Regular cardiac myocyte (primary cell): ENCODE results near the gene ZNF620. TPM values are rescaled to one million over a fixed set of nuclear protein-coding genes. Genes with fewer than 3 reads are reported as not detected.

ENCODE experiments used
- total RNA-seq: library from RNA; depleted of rRNA; stranded (reverse); fragments of >200 nt; gene quantifications from 2 replicates; pipeline ENCODE4 v1.2.3, GENCODE V29; 2014

The ZNF620 gene
- total RNA-seq, result 1.7 and 1.9 TPM in 2 replicates

GRCh38 chr3:40505599-40506462 lies at the start of gene ZNF620:
Gene ZNF620 (plus strand): TSS chr3:40506039. CDS start chr3:40506353, 314 bp downstream.

GRCh38 chr3:40456940-40457823 lies 48.7 kb upstream of the ZNF620 start, which contains the start of gene RPL14:
Gene RPL14 (plus strand): TSS chr3:40457339. CDS start chr3:40457472, 133 bp downstream.

DNA sequence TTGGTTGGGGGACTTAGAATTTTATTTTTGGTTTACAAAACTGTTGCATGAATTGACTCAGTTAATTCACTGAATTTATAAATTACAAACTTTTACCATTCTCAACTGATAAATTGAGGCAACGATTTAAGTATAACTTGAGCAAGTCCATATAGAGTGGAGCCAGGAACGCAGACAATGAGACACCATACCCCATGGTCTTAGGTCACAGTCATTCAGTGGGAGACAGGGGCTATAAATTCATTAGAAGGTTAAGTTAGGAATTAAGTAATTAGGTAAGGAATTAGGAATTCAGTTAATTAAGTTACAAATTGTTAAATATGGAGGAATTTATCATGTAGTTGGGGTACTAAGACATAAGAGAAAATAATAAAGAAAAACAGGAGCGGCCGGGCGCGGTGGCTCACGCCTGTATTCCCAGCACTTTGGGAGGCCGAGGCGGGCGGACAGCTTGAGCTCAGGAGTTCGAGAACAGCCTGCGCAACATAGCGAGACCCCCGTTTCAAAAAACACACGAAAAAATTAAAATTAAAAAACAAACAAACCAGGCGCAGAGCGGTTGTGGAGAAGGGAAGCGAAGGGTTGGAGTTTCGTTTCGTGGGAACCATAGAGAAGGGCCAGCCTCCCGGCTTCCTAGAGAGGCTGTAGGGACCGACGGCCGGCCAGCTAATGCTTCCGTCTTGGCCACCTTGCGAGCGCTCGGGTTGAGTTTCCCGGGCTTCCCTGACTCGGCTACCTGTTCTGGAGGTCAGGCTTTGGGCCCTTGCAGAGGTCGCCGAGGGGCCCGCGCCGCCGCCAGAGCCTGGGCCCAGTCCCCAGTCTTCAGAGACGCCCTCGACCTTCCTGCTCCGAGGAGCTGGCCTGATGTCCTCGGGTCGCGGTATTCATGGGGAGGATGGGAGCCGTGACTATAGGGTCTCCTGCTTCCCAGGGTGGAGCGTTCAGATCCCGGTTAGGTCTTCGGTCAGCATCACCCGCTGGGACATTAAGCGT lies 29.1 kb upstream of the ZNF620 start, which contains the start of gene ZNF619:
ZNF619 (plus strand) TSS at position 645 of the 993 bp plus-strand sequence. CDS start 858 bp downstream, outside the sequence.

DNA sequence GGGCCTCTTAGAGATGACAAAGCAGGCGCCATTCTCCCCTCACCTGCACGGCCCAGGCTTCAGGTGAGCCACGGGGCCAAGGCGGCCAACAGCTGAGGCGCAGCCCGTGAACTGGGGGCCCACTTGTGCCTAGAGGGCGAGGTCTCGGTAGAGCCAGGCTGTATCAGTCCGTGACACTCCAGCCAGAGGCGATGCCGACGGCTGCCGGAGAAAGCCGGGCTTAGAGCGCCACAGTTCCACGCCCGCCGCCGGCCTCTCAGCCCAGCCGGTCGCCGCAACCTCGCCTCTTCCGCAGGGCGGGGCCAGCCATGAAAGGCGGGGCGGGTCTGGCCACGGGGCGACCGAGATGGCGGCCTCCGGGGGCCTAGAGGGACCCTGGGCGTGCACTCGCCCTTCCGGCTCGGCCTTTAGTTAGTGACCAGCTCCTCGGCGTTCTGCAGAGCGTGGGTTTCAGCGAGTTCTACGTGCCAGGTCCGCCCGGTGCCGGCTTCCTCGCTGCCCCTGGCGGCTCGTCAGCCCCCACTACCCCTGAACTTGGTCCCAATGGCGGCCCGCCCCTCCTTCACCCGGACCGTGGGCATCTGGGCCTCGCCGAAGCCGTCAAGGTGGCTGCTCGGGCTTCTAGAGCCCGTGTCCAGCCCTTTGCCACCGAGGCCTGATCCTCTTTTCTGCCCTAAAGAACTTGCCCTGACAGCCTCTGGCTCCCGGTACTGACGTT lies 18.9 kb downstream of the ZNF620 start, which contains the start of gene ZNF621:
ZNF621 (plus strand) TSS at position 393 of the 718 bp plus-strand sequence. CDS start 881 bp downstream, outside the sequence.

Other genes with a start within 250 kb of the ZNF620 start
- 15.0 and 15.5 TPM in 2 replicates for gene EIF1B, start 196.3 kb upstream of the ZNF620 start, total RNA-seq
- 0.19 and 0.28 TPM in 2 replicates for gene ENTPD3, start 118.9 kb upstream of the ZNF620 start, total RNA-seq
- 284 and 296 TPM in 2 replicates for gene RPL14, start 48.7 kb upstream of the ZNF620 start, total RNA-seq
- 4.8 and 6.5 TPM in 2 replicates for gene ZNF619, start 28.9 kb upstream of the ZNF620 start, total RNA-seq
- 10.4 and 11.6 TPM in 2 replicates for gene ZNF621, start 18.9 kb downstream of the ZNF620 start, total RNA-seq